HG03342 (cell line): ENCODE data around the gene SLC16A4.
"Not testable (repeated sequence)": the region's sequence is repeated elsewhere in the genome, so short reads cannot be mapped to it uniquely, and the experiment has no call there.

ENCODE experiments used
- ATAC-seq: cut with Tn5 transposase; IDR thresholded peaks from one replicate; pipeline ENCODE4 v1.9.1; 2021; ENCODE audit warnings: mild to moderate bottlenecking, moderate library complexity; ENCODE audit not compliant: unreplicated experiment

SLC16A4 gene

DNA sequence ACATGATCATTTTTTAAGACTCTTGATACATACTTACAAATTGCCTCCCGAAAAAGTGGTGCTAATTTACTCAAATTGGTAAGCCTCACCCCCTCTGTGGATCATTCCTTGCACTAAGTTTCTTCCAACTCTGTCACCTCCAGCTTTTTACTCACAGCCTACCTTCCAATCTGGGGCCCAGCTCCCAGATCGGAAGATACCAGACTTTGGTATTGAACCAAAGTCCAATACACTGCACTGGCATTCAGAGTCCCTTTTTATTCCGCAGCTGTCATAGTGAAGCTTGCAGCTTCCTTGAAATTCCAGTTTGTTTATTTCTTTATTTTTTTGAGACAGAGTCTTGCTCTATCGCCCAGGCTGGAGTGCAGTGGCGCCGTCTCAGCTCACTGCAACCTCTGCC lies 18.5 kb upstream of the SLC16A4 start:
- ATAC-seq, result no peak

DNA sequence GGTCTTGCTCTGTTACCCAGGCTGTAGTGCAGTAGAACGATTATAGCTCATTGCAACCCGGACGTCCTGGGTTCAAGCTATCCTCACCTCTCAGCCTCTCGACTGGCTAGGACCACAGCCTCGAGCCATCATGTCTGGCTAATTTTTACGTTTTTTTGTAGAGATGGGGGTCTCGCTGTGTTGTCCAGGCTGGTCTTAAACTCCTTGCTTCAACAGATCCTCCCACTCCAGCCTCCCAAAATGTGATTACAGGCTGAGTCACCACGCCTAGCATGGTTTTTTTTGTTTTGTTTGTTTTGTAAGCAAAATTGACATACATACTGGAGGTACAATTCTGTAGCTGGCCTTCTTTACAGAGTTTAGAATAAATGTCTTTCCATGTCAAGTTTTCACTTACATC lies 17.7 kb upstream of the SLC16A4 start:
- ATAC-seq, result no peak

DNA sequence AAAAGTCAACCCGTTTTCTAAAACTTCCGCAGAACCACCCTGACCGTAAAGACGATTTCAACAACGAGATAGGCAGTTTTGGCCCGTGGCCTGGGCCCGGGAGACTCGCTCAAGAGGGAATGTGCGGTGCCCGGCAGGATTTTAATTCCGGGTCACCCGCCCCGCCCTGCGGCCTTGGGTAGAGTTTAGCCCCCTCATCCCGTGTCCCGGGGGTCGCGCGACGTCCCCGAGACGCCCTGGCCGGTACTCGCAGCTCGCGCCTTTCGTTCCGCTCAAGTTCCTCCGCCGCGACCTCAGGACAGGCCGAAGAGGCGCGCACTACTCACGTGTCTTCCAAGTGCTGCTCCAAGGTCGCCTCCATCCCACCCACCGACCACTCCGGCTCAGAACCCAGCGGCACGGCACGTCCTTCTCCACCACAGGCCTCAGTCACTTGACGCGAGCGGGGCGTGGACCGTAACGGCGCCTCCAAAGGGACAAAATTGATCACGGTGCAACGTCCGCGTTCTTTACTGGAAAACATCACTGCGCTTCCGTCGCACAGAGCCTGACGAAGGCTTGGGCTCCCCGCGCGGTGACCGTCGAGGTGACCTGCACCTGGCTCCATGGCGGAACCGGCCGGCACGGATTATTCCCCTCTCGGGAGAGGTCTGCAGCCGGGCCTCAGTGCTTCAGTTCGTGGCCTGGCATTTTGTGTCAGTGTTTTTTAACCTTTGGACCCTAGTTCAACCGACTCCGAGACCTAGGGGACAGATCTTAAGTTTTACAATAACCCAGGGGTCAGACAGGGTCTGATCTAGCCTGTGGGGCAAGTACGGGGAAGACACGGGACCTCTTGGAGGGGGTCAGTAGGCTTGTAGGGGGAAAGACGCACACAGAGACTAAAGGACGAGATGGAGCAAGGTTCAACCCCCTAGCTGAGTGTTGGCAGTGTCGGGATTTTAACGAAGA lies 16.7 kb upstream of the SLC16A4 start, which contains the start of gene LAMTOR5:
LAMTOR5 (minus strand) TSS at position 435 of the 951 bp plus-strand sequence; CDS start at position 361, 74 bp downstream.
- peak; percentile 84 for ATAC-seq

DNA sequence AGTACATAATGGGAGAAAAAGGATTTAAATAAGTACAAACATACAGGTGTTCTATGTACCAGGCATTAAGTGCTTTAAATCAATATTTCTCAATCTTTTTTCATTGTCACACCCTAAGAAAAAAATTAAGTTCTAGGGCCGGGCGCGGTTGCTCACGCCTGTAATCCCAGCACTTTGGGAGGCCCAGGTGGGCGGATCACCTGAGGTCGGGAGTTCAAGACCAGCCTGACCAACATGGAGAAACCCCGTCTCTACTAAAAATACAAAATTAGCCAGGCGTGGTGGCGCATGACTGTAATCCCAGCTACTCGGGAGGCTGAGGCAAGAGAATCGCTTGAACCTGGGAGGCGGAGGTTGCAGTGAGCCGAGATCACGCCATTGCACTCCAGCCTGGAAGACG lies 15.6 kb upstream of the SLC16A4 start:
- not testable (repeated sequence) for ATAC-seq

DNA sequence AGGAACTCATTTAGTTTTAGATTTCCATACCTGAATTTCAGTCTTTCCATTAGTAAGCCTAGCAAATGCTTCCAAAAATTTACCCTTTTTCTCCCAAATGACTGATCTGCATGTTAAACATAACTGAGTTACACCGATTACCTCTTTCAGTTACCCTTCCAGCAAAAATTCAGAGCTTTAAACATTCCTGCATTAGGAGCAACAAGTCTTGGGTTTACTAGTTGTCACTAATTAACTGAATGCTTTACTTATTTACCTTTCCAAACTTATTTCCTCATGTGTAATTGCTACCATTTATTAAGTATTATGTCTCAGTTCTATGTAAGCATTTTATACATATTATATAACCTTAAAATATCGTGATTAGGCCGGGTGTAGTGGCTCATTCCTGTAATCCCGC lies 13.6 kb upstream of the SLC16A4 start:
- ATAC-seq, result no peak

DNA sequence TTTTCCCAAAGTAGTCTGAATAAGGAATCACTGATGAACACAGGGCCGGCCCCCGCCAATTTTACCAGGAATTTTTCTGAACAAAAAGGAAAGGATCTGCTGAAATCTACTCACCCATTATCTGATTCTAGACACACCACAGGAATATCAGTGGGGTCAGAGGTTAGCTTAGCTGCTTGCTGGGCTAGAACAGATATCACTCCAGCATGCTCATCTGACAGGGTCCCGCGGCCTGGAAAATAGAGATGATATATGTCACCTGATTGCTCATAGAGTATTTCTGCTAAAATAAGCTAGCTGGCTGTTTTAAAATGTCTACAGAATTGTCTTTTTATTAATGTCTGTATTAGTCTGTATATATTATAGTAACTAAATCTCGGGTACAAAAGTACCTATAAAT lies 13.0 kb upstream of the SLC16A4 start:
- no peak for ATAC-seq

DNA sequence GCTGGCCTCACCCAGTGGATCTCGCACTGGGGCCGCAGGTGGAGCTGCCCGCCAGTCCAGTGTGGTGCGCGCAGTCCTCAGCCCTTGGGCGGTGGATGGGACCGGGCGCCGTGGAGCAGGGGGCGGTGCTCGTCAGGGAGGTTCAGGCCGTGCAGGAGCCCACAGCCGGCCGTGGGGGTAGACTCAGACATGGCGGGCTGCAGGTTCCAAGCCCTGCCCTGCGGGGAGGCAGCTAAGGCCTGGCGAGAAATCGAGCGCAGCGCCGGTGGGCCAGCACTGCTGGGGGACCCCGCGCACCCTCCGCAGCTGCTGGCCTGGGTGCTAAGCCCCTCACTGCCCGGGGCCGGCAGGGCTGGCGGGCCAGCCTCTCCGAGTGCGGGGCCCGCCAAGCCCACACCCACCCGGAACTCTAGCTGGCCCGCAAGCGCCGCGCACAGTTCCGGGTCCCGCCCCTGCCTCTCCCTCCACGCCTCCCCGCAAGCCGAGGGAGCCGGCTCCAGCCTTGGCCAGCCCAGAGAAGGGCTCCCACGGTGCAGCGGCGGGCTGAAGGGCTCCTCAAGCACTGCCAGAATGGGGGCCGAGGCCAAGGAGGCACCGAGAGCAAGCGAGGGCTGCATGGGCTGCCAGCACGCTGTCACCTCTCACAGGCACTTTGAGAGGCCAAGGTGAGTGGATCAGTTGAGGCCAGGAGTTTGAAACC lies 5.6 kb upstream of the SLC16A4 start:
- ATAC-seq, result not testable (repeated sequence)

DNA sequence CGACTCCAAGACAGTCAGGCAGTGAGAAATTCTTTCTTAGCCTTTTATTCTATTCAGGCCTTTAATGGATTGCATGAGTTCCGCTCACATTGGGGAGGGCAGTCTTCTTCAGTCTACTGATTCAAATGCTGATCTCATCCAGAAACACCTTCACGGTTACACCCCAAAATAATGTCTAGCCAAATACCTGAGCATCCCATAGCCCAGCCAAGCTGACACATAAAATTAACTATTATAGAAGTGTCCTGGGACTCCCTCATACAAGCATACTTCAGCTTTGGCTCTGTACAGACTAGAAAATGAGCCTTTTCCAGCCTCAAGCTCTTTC lies 3.6 kb upstream of the SLC16A4 start:
- ATAC-seq, result no peak

DNA sequence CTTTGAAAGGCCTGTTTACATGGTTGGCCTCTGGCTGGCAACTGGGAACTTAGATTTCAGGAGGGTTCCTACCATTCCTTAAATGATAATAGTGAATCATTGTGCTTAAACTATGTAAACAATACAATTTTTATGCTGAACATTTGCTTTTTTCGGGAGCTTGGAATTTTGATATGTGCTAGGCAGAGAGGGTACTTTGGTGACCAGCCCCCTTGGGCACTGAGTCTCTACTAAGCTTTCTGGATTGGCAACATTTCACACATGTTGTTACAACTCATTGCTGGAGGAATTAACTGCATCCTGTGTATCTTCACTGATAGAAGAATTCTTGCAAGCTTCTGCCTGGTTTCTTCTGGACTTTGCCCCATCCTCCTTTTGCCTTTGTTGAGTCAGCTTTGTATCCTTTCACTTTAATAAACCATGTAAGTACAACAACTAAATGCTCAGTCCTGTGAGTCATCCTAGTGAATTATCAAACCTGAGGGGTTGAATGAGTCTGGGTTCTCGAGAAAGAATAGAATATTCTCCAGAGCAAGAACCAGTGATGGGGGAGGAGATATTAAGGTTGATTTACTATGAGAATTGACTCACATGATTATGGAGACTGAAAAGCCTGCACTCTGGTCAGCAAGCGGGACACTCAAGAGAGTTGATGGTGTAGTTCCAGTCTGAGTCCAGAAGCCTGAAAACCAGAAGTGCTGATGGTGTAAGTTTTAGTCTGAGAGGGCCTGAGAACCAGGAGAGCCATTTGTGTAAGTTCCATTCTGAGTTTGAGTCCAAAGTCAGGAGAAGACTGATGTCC lies 3.1 kb upstream of the SLC16A4 start:
- no peak for ATAC-seq

DNA sequence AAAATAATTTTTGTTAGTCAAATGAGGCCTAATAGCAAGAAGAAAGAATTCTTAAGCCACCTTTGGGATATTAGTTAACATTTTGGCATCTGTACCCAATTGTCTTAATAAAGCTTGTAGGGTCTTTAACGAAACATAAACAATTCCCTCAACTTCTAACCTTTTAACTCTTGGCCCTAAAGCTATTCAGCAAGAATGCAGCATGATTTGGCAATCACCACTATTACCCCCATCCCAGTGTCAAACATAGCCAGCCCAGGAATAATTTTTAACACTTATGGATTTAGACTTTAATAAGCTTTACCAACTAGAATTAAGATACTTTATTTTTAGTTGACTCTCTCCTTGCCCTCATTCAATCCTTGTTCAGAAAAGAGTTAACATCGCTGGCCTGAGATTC lies 2.5 kb upstream of the SLC16A4 start:
- ATAC-seq, result no peak

DNA sequence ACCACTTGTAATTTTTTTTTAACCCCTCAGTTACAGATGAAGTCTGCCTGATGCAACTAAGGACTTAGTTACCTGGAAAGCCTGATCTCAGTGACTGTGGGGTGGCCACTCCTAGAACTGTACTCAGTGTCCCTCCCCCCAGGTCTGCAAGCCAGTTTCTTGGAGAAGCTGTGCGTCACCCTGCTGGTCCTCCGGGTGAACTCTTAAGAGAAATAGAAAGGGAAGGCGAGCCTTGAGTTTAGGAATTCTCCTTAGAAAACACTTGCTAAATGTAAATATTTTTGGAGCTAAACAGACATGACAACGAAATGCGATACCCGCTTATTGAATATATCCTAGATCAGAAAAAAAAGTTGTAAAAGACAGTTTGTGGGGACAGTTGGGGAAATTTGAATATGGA lies 730 bp downstream of the SLC16A4 start:
- no peak for ATAC-seq

DNA sequence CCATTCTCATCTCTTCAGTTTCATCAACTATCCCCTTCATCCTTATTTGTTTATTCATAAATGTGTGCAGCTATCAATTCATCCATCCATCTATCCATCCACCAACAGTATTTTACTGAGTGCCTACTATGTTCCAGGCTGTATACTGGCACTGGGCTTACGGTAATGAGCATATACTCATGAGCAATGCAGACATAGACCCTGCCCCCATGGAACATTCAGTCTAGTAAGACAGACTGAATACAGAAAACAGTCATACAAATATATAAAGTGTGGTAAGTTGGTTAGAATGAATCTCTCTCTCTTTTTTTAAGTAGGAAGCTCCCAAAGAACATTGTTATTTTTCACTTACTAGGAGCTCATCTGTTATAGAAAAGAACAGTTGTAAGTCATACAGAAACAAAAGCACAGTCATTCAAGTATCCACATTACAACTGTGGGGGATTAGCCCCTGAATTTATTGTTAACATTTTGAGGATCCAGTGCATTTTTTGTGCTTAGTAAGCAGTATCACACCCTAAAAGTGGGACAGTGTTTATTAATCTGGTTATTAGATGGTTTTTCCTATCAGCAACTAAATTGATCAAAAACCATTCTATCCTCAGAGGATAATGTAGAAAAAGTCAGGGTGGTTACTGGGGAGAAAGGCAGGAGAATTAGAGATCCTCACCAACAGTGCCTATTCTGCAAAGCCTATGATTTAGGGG lies 3.6 kb downstream of the SLC16A4 start:
- ATAC-seq, result no peak

DNA sequence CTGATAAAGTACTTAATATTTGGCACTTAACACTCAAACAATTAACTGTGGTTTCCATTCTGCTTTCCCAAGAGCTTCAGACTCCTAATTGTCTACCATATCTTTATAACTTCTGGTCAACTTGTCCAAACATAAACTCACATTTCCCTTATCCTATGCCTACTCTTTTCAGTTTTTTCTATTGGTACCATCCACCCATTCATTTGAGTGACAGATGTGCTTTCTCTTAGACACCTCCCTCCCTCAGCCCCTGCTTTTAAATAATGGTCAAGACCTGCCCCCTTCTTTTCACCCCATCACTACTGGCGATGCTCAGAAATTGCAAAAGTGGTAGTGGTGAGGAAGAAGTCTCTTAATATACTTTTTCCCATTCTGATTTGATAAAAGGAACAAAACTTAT lies 5.5 kb downstream of the SLC16A4 start:
- ATAC-seq, result no peak

DNA sequence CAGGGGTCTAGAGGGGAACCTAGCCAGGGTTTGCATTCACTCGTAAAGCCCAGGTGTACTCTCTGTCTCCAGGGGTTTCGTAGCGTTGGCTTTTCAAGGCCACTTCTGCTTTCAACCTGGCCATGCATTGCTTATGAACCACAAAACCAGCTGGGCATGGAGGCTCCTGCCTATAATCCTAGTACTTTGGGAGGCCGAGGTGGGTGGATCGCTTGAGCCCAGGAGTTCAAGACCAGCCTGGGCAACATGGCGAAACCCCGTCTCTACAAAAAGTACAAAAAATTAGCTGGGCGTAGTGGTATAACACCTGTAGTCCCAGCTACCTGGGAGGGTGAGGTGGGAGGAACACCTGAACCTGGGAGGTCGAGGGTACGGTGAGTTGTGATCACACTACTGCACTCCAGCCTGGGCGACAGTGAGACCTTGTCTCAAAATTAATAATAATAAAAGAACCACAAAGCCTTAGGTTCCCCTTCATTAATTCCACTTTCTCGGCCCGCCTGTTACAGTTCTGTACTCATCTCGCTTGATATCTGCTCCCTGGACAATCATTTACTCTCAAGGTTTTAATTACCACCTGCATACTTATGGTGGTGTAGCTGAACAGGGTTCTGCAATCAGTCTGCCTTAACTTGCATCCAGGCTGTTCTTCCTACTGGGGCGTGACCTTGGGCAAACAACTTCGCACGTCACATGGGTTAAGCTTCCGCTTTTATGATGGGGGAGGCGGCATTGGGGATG lies 6.1 kb downstream of the SLC16A4 start:
- peak; percentile 64 for ATAC-seq

DNA sequence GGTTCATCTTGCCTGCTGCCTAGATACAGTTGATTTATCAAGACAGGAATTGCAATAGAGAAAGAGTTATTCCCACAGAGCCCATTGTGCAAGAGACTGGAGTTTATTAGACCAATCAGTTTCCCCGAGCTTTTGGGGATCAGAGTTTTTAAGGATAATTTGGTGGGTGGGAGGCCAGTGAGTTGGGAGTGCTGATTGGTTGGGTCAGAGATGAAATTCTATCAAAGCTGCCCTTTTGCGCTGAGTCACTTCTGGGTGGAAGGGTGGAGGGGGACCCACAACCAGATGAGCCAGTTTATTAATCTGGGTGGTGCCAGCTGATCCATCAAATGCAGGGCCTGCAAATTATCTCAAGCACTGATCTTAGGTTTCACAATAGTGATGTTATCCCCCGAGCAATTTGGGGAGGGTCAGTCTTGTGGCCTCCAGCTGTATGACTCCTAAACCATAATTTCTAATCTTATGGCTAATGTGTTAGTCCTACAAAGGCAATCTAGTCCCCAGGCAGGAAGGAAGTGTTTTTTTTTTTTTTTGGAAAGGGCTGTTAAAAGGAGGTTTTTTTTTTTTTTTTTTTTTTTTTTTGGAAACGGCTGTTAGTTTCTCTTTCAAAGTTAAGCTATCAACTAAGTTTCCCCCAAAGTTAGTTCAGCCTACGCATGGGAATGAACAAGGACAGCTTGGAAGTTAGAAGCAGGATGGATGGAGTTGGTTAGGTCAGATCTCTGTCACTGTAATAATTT lies 7.4 kb downstream of the SLC16A4 start:
- ATAC-seq, result no peak

DNA sequence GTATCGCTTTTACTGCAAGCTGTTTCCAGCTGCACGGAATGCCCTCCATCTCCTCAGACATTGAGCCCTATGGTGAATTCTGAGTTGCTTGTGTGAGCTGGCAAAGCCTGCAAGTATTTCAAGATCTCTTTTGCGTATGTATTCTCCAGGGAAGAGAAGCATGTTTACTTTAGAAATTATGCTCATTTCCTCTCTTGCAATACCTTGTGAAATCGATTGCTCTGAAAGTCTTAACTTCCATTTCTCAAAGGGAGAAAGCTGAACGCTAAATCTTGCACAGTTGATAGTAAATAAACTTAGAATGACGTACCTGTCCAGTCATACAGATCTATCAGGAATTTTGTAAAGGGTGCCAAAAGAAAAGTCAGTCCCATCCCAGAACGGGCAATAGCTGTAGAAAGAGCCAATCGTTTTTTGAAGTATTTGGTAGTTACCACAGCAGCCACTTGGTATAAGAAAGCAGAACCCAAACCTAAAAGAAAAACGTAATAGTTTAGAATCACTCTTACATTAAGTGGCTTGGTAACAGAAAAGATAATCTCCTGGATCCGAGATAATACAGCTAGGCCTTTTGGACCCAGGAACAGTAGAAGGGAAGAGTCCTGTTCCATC lies 10.0 kb downstream of the SLC16A4 start:
- ATAC-seq, result no peak

DNA sequence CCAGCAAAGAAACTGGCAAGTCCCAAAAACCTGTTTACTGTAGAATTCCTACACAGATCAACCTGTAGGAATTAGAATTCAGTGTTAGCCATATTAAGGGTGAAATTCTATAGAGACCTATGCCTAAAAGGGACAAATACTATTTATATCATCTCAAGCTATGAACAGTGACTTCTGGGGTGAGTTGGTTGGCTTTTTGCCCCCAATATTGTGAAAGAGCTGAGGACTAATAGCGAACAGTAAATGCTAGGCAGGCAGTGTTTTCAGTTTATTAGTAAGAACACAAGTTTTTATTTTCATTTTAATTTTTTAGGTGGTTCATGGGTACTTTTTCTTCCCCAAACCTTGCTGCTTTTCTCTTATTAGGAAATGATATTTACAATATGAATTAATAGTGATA lies 15.3 kb downstream of the SLC16A4 start:
- no peak for ATAC-seq

DNA sequence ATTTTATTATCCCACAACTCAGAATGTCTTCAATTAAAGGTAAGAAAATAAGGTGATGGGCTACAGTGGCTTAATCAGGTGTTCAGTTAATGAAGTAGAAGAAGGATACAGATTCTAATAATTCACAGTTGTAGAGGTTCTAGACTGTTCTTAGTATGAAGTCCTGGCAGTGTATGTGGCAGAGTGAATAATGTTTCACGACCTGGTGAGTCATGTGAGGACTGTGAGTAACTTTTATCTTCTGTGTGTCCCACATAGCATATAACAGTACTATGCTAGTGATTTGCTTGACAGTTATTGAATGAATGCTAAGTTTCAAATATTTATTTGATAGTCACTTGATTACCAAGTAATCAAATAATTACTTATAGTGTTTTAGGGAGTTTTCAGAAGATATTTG lies 20.0 kb downstream of the SLC16A4 start:
- no peak for ATAC-seq

DNA sequence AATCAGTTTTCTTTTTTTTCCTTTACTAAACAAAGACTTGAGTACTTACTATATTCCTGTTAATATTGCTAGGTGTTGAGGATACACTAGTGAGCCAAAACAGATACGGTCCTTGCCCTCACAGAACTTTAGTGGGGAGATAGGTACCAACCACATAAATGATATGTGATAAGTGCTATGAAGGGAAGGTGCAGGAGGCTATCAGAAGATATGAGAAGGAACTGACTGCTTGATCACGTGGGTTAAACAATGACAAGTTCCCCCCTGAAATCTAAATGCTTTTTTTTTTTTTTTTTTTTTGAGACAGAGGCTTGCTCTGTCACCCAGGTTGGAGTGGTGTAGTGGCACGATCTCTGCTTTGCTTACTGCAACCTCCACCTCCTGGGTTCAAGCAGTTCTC lies 26.6 kb downstream of the SLC16A4 start:
- ATAC-seq, result no peak
